ENCODE measurements around the gene ZCWPW1.

ZCWPW1 gene

DNA sequence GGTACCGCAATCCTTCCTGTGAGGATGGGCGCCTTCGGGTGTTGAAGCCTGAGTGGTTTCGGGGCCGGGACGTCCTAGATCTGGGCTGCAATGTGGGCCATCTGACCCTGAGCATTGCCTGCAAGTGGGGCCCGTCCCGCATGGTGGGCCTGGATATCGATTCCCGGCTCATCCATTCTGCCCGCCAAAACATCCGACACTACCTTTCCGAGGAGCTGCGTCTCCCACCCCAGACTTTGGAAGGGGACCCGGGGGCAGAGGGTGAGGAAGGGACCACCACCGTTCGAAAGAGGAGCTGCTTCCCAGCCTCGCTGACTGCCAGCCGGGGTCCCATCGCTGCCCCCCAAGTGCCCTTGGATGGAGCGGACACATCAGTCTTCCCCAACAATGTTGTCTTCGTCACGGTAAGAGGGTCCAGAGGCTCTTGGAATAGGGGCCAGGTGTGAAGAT, 2.8 kb upstream of the ZCWPW1 start:
- no peak for DNase-seq

DNA sequence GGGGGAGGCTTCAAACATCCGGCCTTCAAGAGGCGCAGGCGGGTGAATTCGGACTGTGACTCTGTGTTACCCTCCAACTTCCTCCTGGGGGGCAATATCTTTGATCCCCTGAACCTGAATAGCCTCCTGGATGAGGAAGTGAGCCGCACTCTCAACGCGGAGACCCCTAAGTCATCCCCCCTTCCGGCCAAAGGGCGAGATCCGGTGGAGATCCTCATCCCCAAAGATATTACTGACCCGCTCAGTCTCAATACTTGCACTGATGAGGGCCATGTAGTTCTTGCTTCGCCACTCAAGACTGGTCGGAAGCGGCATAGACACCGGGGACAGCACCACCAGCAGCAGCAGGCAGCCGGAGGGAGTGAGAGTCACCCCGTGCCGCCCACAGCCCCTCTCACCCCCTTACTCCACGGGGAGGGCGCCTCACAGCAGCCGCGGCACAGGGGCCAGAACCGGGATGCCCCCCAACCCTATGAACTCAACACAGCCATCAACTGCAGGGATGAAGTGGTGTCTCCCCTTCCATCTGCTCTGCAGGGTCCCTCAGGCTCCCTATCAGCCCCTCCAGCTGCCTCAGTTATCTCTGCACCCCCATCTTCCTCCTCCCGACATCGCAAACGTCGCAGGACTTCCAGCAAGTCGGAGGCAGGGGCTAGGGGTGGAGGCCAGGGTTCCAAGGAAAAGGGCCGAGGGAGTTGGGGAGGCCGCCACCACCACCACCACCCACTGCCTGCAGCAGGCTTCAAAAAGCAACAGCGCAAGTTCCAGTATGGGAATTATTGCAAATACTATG, 2.2 kb upstream of the ZCWPW1 start:
- no peak for DNase-seq

DNA sequence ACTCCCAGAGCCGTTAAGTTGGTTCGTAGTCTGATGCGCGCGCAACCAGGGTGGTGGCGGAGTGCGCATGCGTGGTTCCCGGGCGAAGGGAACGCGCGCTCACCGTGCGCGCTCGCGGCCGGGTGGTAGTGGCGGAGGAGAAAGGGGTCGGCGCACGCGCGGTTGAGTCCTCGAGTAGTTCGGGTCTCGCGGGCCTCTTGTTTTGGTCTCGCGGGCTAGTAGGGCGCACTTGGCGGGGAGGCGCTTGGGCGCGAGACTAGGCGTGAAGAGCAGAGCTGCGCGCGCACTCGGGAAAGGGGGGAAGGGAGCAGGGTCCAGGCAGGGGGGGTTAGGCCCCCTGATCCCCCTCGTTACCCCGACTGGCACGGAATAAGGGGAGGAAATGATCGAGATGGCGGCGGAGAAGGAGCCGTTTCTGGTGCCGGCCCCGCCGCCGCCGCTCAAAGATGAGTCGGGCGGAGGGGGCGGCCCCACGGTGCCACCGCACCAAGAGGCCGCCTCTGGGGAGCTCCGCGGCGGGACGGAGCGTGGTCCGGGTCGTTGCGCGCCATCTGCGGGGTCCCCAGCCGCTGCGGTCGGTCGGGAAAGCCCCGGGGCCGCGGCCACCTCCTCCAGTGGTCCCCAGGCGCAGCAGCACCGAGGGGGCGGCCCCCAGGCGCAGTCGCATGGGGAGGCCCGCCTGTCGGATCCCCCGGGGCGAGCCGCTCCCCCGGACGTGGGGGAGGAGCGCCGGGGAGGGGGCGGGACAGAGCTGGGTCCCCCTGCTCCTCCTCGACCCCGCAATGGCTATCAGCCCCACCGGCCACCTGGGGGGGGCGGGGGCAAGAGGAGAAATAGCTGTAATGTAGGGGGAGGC, 1.4 kb upstream of the ZCWPW1 start, which contains the start of gene MEPCE:
Gene MEPCE (plus strand): TSS at position 195 of the 856 bp plus-strand sequence. CDS start 188 bp downstream, at position 383.
- peak; percentile 95 for DNase-seq

DNA sequence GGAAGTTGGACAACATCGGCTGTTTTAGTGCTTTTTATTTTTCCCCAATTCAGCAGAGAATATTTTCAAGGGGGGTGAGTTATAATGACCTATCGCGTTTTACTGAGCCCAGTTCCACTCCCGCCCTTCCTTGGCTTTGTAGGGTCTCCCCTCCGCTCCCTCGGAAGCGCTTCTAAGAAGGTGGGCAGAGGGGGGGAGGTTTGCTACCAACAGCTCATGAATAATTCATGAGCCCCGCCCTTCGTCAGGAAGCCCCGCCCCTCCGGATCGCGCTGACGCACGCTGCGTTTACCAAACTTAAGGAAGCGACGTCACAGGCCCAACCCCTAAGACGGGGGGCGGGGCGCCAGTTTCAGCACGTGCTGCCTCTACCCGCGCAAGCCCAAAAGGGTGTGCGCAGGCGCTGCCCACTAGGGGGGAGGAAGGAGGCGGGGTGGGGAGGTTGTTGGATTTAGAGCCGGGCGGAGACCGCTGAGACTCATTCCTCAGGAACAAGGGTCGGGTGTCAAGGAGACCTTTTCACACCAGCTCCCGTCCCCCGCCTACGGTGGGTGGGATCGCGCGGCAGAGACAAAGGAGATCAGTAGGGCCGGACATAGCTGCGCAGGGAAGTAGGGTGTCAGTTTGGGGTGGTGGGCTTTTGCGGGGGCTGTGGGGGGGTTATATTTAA, 599 bp upstream of the ZCWPW1 start:
- peak; percentile 98 for DNase-seq

DNA sequence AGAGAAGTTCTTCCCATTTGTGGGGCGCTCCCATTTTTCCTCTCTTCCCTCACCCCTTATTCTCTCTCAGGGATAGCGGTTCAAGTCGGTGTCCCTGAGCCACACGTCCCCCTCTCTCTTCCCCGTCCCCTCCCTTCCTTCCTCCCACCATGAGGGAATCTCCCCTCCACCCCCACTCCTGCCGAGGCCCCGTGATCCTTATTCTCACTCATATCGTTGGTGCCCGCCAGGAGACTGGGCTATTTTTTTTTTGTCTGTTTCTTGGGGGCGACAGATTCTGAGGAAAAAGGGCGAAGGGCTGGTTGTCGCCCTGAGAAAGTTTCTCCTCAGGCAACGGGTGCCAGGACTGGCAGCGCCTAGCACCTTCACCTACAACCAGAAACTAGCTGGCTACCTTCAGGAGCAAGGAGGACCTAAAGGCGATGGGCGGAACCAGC, 723 bp downstream of the ZCWPW1 start:
- DNase-seq, result no peak

DNA sequence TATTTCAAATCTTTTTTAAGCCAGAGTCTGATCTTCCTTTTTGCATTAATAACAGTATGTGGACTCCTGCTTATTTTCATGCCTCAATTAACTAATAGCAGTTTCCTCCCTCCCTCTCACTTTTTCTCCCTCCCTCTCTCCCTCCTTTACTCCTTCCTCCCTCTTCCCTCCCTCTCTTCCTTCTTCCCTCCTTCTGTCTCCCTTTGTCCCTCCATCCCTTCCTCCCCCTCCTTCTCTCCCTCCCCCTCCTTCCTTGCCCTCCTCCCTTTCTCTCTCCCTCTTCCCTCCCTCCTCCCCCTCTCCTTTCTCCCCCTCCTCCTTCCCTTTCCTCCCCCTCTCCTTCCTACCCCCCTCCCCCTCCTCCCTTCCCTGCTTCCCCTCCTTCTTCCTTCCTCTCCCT, 2.0 kb downstream of the ZCWPW1 start:
- no peak for DNase-seq

DNA sequence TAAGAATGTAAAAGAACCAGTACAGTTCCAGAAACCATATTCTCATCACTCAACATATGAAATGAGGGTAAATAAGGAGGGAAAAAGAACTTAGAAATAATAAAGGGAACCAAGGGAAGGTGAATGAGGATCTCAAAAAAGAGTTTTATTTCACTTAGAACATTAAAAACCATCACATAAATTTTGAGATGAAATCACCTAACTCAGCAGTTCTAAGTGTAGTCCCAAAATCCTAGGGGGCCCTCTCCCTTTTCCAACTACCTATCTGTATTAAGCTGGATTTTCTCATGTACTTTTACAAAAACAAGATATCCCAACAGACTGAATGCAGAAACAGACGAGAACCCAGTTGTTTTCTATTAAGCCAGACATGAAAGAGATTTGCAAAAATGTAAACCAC, 3.2 kb downstream of the ZCWPW1 start:
- no peak for DNase-seq

DNA sequence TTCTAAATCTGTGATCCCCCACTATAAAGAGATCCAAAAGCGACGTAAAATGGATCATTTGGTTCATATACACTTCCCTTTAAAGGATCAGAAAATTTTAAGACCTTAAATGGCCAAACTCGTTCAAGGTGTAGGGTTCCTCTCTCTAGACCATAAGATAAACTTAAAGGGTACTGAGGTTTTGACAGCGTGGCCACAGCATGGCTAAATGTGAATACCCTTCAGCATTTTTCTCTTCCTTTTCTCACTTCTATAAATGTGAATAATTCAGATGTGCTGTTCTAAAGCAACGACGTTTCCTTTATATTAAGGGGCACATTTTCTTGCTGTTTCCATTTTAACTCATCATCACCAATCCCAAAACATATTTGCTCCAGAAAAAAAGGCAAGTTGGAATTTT, 5.2 kb downstream of the ZCWPW1 start:
- DNase-seq, result no peak

DNA sequence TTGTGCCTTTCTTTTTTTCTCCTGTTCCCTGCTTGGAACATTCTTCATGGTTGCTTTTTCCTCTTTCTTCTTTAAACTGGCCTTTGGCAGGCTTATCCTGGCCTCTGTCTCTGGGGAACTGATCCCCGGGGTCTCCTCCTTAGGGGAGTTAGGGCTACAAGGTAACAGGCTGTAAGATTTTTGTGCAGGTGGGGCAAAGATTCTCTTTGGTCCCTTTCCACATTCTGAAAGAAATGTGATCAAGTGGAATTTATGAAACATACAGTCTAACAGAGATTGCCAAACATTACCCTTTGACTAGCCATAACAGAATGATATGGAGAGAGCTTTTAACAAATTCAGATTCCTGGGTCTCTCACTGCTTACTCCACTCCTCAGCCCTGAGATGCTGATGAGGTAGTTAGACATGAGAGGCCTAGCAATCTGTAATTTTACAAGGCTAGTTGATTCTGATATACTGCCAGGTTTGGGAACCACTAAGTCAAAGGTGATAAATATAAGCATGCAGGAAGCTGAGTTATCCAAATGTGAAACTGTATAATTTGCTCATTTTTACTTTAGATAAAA, 8.8 kb downstream of the ZCWPW1 start:
- DNase-seq, result no peak

DNA sequence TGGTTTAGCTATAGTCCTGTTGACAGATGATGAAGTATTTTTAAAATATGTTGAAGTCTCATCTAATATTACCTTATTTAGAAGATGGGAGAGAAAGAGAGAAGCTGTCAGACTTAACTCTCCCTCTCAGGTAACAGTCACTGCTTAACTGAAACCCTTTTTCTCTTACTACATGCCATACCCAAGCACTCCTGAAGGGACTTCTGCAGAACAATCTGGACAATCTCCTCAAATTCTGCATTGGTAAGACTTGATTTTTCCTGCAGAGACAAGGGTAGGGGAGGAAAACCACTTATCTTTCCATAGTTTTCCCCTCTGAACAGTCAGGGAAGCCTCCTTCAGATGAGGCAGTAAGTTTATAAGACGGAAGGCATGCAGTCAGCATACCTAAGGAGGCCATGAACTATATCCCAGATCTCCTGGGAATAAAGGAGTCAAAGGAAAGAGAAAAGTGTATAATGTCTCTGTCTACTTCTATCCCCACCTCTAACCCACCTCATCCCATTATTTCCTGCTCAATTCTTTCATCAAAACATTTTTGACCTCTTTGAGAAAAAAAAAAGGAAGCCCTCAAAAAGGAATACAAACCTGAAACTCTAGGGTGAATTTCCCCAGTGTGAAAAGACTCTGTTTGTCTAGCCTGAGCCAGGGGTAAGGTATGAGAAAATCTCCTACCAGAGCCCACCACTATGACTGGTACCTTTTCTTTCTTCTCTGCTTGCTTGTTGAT, 9.4 kb downstream of the ZCWPW1 start:
- DNase-seq, result no peak

DNA sequence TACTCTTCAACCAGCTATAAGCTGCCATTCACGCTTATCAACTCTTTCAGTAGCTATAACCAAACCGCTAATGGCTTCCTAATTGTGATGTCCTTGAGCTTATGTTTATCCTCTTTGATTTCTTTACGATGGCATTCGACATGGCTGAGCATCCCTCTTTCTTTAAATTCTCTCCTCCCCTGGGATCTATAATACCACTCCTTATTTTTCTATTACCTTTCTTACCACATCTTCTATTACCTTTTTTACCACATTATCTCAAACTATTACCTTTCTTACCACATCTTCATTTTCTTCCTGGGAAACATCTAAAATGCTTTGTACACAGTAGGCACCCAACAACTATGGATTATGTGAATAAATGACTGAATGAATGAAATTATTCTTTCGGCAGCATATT, 13.1 kb downstream of the ZCWPW1 start:
- DNase-seq, result no peak

DNA sequence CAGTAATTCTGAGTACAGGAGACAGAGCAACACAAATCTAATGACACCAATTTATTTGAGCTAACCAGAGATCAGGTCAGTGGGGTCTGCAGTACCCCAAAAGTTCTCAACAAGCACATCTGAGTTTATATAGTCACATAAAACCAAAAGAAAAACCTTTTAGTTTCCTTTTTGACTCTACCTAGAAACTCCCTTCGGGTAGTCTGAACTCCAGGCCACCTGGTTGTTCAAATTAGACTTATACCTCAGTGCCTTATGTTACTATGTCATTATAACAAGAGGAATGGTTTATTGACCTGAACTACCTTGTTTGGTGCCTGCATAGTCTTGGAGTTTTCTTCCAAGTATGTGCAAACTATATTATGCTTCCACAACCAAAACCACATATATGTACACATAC, 14.6 kb downstream of the ZCWPW1 start:
- no peak for DNase-seq

DNA sequence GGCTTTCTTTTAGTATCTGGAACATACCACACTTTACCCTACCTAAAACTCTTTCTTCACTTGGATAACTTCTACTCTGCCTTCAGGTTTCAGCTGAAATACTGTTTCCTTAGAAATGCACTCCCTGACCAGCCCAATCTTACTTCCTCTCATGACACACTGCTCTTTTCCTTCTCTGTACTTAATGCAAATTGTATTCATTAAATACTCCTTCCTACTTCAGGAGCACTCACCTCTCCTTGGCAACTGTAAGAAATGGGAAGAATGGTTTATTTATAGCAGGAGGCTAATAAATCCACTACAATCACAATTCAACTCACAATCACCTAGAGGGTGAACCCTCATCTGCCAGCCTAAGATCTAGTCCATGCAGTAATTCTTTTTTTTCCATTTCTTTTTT, 15.2 kb downstream of the ZCWPW1 start:
- DNase-seq, result no peak

DNA sequence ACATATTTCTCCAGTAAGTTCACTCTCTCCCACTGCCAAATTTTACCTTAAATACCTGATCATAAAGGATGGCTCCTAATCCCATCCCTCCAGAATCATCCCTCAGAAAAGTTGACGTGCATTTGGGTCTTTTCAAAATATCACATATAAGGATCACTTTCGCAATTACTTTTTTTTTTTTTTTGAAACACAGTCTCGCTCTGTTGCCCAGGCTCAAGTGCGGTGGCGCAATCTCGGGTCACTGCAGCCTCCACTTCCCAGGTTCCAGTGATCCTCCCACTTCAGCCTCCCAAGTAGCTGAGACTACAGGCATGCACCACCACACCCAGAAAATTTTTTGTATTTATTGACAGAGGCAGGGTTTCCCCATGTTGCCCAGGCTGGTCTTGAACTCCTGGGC, 17.4 kb downstream of the ZCWPW1 start:
- no peak for DNase-seq

DNA sequence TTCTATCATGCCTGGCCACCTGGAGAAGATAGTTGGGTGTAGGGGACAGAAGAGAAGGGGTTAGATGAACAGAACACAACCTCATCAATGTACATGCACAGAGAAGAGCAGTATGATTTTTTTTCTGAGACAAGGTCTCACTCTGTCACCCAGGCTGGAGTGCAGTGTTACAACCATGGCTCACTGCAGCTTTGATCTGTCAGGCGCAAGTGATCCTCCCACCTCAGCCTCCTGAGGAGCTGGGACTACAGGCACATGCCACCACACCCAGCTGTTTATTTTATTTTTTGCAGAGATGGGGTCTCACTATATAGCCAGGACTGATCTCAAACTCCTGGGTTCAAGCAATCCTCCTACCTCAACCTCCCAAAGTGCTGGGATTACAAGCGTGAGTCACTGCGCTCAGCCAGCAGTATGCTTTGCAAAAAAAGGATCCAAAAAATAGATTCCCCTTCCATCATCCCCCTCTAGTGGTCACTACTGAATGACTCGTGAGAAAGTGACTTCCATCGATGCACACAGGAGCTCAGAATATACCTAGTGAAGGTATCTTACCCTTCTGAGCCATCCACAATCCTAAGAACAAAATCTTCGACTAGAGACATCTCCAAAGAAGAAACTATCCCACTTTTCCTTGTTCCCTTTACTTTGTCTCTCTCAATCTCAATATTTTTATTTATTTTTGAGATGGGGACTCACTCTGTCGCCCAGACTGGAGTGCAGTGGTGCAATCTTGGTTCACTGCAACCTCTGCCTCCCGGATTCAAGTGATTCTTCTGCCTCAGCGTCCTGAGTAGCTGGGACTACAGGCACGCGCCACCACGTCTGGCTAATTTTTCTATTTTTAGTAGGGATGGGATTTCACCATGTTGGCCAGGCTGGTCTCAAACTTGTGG, 21.0 kb downstream of the ZCWPW1 start:
- DNase-seq, result no peak

DNA sequence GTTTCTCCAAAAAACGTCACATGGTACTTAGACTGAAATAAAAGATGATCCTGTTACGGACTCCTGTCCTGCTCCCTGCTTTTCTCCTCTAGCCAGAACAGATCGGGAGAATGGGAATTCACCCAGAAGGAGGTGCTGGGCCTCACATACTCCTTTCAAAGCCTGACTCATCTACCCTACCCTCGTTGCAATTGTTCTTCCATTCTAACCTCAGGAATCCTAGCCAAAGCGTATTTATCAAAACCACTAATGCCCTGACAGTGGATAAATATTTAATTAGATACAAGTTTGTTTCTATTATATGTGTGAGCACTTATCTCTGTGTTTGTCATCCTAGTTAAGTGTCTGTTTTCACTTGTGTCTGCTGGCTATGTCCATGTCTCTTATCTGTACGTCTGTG, 21.7 kb downstream of the ZCWPW1 start:
- no peak for DNase-seq

DNA sequence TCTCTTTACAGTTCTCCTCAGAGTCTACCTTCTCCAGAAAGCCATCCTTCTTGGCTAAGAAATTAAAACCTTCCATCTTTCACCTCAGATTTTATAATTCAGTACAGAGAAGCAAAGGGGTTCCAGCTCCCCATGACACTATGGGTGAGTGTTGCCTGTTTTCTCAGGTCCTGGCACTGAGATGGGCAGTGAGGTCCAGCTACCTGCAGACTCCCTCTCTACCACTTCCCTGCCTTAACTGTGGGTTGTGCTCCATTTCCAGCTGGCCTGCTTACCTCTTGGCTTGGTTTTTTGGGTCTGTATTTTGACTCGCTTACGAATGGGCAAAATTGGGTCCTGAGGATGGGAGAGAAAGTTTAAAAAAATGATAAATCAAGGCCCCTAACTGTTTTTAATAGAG, 26.3 kb downstream of the ZCWPW1 start:
- no peak for DNase-seq

DNA sequence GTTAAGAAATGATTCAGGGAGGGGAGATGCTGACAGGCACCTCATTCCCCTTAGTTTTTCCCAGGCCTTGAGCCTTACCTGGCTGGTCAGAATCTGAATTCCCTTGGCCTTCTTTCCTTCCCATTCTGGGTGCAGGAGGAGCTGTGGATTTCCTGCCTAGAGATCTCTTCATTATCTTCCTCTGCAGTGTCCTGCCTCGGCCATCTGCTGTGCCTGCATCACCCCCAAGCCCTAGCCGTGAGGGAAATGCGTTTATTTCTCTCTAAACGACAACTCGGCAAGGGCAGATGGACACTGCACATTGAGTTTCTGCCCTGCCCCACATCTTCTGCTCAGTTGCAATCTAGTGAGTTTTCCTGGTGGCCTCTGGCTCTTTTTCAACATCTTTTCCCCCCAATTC, 26.7 kb downstream of the ZCWPW1 start:
- DNase-seq, result no peak

DNA sequence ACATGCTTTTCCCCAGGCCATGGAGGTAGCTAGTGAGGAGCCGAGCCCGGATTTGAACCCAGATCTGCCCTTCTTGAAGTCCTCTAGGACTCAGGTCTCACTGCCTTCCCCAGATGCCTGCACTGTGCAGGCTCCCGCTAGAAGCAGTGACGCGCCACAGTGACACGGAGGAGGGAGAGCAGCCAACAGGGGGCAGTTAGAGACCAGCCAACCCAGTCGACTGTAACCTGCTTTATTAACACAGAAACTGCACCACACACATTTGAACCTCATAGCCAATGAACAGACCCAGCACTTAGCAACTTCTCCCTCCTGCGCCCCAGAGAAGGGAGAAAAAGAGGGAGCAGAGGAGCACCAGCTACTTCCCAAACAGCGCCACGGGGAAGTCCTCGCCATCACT, 27.8 kb downstream of the ZCWPW1 start:
- DNase-seq, result no peak

DNA sequence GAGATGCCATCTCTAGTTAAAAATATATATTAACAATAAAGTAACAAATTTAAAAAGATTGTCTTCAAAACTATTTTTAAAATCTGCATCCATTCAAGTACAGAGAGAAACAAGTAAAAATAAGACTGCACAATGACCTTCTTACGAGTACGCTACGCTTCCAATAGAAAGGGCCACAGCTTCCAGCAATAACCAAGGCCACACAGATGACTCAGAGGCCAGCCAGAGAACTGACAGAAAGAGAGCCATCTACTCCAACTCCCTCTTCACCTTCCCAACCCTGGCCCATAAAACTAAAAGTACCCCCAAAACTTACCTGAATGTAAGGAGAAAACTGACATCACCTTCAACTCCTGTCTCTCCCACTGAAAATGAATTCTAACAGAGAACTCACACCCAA, 28.5 kb downstream of the ZCWPW1 start:
- no peak for DNase-seq

DNA sequence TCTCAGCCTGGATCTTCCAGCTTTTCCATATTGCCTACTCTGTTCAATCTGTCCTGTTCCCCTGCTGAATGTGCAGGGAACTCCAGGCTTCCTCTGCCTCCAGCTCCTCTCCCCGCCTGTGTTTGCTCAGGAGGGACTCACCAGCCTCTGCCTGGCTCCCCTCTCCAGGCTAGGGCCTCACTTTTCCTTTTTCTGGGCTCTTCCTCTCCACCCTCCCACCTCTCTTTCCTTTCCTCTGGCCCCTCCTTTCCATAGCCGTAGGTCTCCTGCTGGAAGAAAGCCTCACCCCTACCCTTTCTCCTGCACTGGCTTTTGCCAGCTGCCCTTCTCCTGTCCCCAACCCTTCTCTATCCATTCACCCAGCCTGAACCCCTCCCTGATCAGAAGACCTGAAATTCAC, 30.3 kb downstream of the ZCWPW1 start:
- no peak for DNase-seq

Measured in NCI-H774 (cell line).